IPS-15b (cell line): ENCODE data around the gene PKLR.
"Not testable (repeated sequence)": the region's sequence is repeated elsewhere in the genome, so short reads cannot be mapped to it uniquely, and the experiment has no call there.

Experiments used
- H3K27me3 ChIP-seq: one replicate; pipeline ENCODE4 v1.6.1; 2013; ENCODE audit warnings: low read length; ENCODE audit not compliant: control insufficient read depth, insufficient read depth
- H3K36me3 ChIP-seq: one replicate; pipeline ENCODE4 v1.6.1; 2013; ENCODE audit warnings: low read length; ENCODE audit not compliant: control insufficient read depth, insufficient read depth
- H3K4me1 ChIP-seq: one replicate; pipeline ENCODE4 v1.6.1; 2013; ENCODE audit warnings: mild to moderate bottlenecking, low read length; ENCODE audit not compliant: control insufficient read depth, insufficient read depth
- H3K4me3 ChIP-seq: one replicate; pipeline ENCODE4 v1.5.1; 2013; ENCODE audit warnings: low read depth, low read length
- H3K9ac ChIP-seq: one replicate; pipeline ENCODE4 v1.6.1; 2013; ENCODE audit warnings: low read depth, mild to moderate bottlenecking, low read length
- H3K9me3 ChIP-seq: one replicate; pipeline ENCODE4 v1.6.1; 2013; ENCODE audit warnings: mild to moderate bottlenecking, low read length; ENCODE audit not compliant: control insufficient read depth, insufficient read depth

PKLR gene

DNA sequence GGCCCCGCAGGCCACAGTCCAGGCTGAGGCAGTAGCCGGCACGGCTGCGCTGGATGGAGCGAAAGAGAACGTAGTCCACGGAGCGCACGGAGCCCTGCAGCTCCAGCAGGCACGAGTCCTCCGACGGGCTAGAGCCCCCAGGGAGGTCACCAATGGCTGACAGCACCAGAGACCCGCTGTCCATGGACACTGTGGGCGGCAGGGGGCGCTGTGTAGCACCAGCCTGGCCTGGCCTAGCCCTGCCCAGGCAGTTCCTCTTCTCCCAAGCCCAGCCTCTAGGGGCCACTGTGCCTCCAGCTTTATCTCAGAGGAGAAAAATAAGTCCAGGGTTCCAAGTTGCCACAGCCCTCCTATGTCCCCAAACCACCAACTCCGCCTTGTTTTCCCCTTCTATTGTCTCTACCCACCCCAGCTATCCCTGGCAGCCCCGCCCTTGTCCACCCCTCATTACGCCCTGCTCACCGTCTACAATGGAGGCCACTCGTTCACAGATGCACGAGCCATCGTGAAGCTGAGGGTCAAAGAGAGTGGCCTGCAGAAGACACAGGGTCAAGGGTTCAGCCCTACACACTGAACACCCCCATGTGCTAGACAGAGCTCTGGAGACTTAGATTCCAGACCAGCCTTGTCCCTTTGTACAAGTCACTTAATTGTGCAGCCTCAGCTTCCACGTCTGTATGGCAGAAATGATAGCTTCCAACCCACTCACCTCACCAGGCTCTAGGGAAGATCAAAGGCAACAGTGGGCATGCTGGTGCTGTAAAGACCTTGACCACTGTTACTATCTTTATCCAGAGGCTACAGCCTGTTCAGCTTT, 50.4 kb downstream of the PKLR start:
- Histone ChIP-seq H3K4me3 (peak overlapping the region; percentile 71), H3K36me3 (peaks cover 11% of the 10 kb centered on the region), H3K27me3 (peaks cover 10% of the 10 kb centered on the region), H3K4me1 (no peaks in the 10 kb centered on the region), H3K9me3 (no peaks in the 10 kb centered on the region), H3K9ac (peak overlapping the region; percentile 26)

DNA sequence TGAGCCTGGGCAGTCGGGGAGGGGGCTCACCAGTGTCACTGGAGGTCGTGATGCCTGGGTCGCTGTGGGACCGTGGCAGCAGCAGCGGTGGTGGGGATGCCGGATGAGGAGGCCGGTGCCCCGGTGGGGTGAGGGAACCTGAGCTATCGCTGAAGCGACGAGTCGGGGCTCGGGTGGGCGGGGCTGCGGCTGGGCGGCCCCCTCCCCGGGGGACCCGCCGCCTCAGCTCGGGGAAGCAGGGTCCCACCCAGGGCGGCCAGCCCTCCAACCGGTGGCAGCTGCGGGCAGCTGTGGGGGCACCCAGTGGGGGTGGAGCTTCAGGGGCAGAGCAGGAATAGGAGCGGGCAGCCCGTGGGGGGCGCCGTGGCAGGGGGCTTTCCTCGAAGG, 51.0 kb downstream of the PKLR start:
- H3K4me1 ChIP-seq: no peaks in the 10 kb centered on the region
- peaks cover 11% of the 10 kb centered on the region for H3K36me3 ChIP-seq
- H3K27me3 ChIP-seq: peaks cover 14% of the 10 kb centered on the region
- no peak overlapping the region for H3K9ac ChIP-seq
- peak overlapping the region; percentile 71 for H3K4me3 ChIP-seq
- H3K9me3 ChIP-seq: no peaks in the 10 kb centered on the region

DNA sequence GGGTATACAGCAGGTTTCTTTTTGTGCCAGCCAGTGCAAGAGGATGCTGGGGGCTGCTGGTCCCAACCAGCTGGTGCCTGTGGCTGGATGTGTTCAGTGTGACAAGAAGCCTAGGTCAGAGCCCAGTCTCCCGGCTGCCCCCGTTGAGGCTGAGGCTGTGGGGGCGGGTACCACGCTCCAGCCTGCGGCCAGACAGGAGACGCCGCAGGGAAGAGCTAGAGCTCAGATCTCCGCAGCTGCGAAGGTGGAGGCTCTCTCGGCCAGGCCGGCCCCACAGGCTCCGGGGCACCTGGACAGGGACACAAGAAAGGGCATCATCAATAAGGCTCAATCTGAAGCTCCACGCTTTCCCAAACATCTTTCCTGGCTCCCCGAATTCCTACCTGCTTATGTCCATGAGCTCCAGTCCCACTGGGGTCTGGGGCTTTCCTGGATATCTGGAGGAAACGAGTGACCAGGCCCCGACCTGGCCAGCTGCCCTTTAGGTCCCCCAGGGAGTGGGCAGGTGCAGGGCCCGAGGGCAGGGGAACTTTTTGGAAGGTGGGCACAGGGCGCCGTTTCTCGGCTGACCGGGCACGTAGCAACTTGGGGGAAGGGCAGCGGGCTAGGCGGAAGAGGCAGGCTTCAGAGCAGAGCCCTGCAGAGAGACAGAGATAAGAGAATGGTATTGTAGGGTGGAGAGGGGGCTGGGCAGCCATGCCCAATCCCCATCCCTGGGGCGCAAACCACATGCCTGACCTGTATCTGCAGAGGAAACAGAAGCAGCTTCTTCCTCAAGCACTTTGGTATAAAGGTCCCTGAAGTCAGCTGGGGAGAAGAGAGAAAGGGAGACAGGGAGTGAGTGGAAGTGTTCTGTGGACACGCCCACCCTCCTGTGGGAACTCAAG, 53.3 kb downstream of the PKLR start:
- Histone ChIP-seq H3K4me3 (no peak overlapping the region), H3K36me3 (peaks cover 11% of the 10 kb centered on the region), H3K9ac (no peak overlapping the region), H3K9me3 (no peaks in the 10 kb centered on the region), H3K4me1 (no peaks in the 10 kb centered on the region), H3K27me3 (peaks cover 24% of the 10 kb centered on the region)

DNA sequence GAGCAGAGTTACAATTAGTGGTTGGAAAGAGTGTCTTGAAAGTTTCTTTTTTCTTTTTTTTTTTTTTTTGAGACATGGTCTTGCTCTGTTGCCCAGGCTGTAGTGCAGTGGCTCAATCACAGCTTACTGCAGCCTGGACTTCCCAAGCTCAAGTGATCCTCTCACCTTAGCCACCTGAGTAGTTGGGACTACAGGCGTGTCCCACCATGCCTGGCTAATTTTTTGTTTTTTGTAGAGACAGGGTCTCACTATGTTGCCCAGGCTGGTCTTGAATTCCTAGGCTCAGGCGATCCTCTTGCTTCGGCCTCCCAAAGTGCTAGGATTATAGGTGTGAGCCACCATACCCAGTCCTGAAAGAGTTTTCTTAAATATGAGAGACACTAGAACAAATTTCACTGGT, 54.4 kb downstream of the PKLR start:
- not testable (repeated sequence) for H3K4me3 ChIP-seq, H3K4me1 ChIP-seq
- H3K36me3 ChIP-seq: peaks cover 11% of the 10 kb centered on the region

DNA sequence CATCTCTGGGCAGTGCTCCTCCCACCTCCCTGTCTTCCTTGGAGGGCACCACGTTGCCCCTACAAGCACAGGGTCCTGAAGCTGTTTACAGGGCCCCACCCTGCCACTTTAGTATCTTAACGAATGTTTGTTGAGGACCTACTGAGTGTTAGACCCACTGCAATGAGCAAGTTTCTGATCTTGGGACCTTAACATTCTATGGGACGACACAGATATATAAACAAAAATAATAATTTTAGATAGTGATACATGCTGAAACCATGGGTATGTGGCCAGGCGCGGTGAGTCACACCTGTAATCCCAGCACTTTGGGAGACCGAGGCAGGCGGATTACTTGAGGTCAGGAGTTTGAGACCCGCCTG, 56.1 kb downstream of the PKLR start:
- H3K27me3 ChIP-seq: peaks cover 26% of the 10 kb centered on the region
- peaks cover 11% of the 10 kb centered on the region for H3K36me3 ChIP-seq
- H3K9me3 ChIP-seq: no peaks in the 10 kb centered on the region
- H3K9ac ChIP-seq: peak overlapping the region; percentile 37
- H3K4me1 ChIP-seq: no peaks in the 10 kb centered on the region
- H3K4me3 ChIP-seq: peak overlapping the region; percentile 68

More for the DNA sequence above, 54.4 kb downstream of the PKLR start:
- H3K27me3 ChIP-seq: peaks cover 26% of the 10 kb centered on the region
- not testable (repeated sequence) for H3K9me3 ChIP-seq, H3K9ac ChIP-seq

DNA sequence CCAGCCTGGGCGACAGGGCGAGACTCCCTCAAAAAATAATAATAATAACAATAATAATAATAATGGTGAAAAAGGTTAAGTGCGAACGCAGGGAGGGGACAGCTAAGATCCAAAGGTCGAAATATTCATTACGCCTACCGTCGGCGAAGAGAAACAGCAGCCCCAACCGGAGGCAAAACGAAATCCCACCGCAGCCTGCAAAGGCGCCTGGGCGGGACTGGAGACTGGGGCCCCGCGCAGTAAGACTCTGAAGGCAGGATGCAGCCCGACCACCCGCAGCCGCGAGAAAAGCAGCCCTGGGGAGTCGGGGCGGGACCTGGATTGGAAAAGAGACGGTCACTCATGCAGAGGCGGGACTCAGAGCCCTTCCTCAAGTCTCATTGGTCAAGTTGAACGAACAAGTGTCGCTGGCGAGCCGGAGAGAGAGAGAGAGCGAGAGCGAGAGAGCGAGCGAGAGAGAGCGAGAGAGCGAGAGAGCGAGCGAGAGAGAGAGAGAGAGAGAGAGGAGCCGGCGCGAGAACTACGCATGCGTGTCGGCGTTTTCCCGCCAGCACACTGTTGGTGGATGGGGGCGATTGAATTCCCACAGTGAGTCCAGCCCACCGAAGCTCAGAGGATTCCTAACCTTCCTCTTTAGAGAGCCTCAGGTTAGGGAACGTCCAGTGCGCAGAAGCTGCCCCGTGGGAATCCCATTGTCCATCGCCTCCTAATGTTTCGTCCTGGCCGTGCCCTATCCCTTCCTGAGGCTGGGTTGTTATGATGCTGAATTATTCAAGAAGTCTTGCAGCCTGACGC, 56.7 kb downstream of the PKLR start:
- Histone ChIP-seq H3K4me3 (peak overlapping the region; percentile 68), H3K9me3 (no peaks in the 10 kb centered on the region), H3K36me3 (peaks cover 11% of the 10 kb centered on the region), H3K4me1 (no peaks in the 10 kb centered on the region), H3K27me3 (peaks cover 26% of the 10 kb centered on the region), H3K9ac (peak overlapping the region; percentile 73)

DNA sequence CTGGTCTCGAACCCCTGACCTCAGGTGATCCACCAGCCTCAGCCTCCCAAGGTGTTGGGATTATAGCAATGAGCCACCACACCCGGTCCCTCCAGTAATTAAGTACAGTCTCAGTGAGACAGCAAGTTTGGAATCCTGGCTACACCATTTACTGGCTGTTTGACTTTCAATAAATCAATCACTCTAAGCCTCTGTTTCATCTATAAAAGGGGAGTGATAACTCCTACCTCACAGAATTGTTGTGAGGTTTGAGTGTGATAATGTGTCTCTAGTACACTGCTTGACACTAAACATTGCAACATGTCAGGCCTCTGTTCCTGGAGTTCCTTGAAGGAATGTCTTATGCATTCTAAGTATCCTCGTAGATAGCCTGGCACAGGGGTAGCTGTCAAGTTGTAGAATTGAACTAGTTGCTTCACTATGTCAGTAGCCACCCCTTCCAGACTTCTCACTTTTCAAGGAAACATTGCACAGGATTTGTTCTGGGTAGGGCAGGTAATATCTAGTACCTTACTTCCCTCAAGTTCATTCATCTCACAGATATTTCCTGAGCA, 58.4 kb downstream of the PKLR start:
- Histone ChIP-seq H3K4me3 (peak overlapping the region; percentile 53), H3K4me1 (no peaks in the 10 kb centered on the region), H3K9me3 (no peaks in the 10 kb centered on the region), H3K36me3 (peaks cover 5% of the 10 kb centered on the region), H3K9ac (no peak overlapping the region), H3K27me3 (peaks cover 26% of the 10 kb centered on the region)

DNA sequence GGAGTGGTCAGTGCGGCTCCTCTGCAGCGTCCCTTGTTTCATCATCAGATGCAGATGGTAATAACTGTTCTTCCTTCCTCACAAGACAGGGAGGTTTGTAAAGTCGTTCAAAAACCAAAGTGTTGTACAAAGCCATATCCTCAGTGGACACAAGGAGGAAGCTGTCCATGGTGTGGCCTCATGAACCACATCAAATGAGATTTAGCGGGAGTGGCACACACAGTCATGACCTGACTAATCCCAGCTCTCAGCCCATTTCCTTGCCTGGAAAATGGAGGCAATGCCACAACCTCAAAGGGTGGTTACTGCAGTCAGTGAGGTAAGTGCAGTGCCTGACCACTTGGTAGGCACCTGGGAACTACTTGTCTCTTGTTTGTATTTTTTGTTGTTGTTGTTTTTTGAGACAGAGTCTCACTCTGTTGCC, 59.4 kb downstream of the PKLR start:
- H3K4me3 ChIP-seq: no peak overlapping the region
- peaks cover 3% of the 10 kb centered on the region for H3K36me3 ChIP-seq
- no peaks in the 10 kb centered on the region for H3K4me1 ChIP-seq
- H3K9ac ChIP-seq: no peak overlapping the region
- peaks cover 24% of the 10 kb centered on the region for H3K27me3 ChIP-seq
- no peaks in the 10 kb centered on the region for H3K9me3 ChIP-seq

DNA sequence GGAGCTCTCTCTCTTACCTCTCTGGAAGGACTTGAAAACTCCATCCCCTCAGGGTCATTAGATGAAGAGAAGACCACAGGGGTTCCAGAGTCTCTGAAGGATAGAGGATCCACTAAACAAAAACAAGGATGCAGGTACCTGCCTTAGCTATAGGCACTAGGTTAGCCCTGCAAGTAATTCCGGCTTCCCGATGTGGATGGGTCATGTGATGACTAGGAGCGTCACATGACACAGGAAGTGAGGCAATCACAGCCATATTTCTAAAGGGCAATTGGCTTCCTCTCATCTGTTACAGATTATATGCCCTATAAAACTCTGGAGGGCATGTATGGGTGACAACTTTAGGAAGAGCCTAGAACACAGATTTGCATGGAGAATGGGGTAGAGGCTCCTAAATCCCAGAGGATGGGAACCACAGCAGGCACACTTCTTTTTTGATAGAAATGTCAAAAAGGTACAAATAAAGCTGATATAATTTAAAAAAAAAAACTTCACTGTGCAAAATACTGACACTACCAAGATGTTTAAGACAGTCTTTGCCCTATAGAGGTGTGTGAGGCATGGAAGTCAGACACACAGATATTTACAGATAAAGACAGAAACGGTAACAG, 60.1 kb downstream of the PKLR start:
- Histone ChIP-seq H3K36me3 (peaks cover 3% of the 10 kb centered on the region), H3K4me3 (peak overlapping the region; percentile 50), H3K9me3 (no peaks in the 10 kb centered on the region), H3K9ac (no peak overlapping the region), H3K27me3 (peaks cover 19% of the 10 kb centered on the region), H3K4me1 (no peaks in the 10 kb centered on the region)
